ENCODE measurements around the gene ZNG1B.
"Not testable (repeated sequence)": the region's sequence is repeated elsewhere in the genome, so short reads cannot be mapped to it uniquely, and the experiment has no call there.

The ZNG1B gene

GRCh38 chr2:113504081-113504480, 66.6 kb downstream of the ZNG1B start:
- DNase-seq: not testable (repeated sequence)

GRCh38 chr2:113507394-113508140, 70.1 kb downstream of the ZNG1B start:
- DNase-seq: not testable (repeated sequence)

- not testable (repeated sequence) for DNase-seq
These were observed 70.7 kb downstream of the ZNG1B start for GRCh38 chr2:113508187-113508586.

- DNase-seq: not testable (repeated sequence)
These were observed 73.4 kb downstream of the ZNG1B start for GRCh38 chr2:113510913-113511312.

- DNase-seq: not testable (repeated sequence)
These were observed 74.4 kb downstream of the ZNG1B start for GRCh38 chr2:113511859-113512258.

GRCh38 chr2:113515457-113515856, 78.0 kb downstream of the ZNG1B start:
- DNase-seq: not testable (repeated sequence)

GRCh38 chr2:113515995-113516394, 78.5 kb downstream of the ZNG1B start:
- DNase-seq: not testable (repeated sequence)

- not testable (repeated sequence) for DNase-seq
These were observed 79.5 kb downstream of the ZNG1B start for GRCh38 chr2:113517025-113517424.

- not testable (repeated sequence) for DNase-seq
These were observed 83.3 kb downstream of the ZNG1B start for GRCh38 chr2:113520837-113521236.

GRCh38 chr2:113521492-113521891, 84.0 kb downstream of the ZNG1B start:
- DNase-seq: not testable (repeated sequence)

GRCh38 chr2:113524986-113525385, 87.5 kb downstream of the ZNG1B start:
- DNase-seq: not testable (repeated sequence)

- DNase-seq: not testable (repeated sequence)
These were observed 90.0 kb downstream of the ZNG1B start for GRCh38 chr2:113527350-113528045.

GRCh38 chr2:113528126-113528525, 90.6 kb downstream of the ZNG1B start:
- not testable (repeated sequence) for DNase-seq

- not testable (repeated sequence) for DNase-seq
These were observed 91.4 kb downstream of the ZNG1B start for GRCh38 chr2:113528904-113529303.

GRCh38 chr2:113532991-113533390, 95.5 kb downstream of the ZNG1B start:
- DNase-seq: not testable (repeated sequence)

- DNase-seq: not testable (repeated sequence)
These were observed 99.1 kb downstream of the ZNG1B start for GRCh38 chr2:113536573-113536972.

GRCh38 chr2:113540834-113541203, 103.3 kb downstream of the ZNG1B start:
- not testable (repeated sequence) for DNase-seq

GRCh38 chr2:113541204-113541975, 103.9 kb downstream of the ZNG1B start:
- peak; percentile 11 for DNase-seq

GRCh38 chr2:113541976-113542485, 104.5 kb downstream of the ZNG1B start:
- not testable (repeated sequence) for DNase-seq

- not testable (repeated sequence) for DNase-seq
These were observed 105.0 kb downstream of the ZNG1B start for GRCh38 chr2:113542529-113542928.

Measured in activated CD4-positive, alpha-beta T cell treated with anti-CD3 and anti-CD28 coated beads, Interleukin-10, Interleukin-2, amounts not matched to agents 100 ng/mL and 50 ng/mL, durations not matched to agents 16 hours and 8 hours (primary cell).